Stimulated activated CD8-positive, alpha-beta memory T cell treated with anti-CD3 and anti-CD28 coated beads, Interleukin-4, amount 100 ng/mL, for 24 hours (primary cell): ENCODE measurements around the gene NF2.
"Not testable (repeated sequence)": the region's sequence is repeated elsewhere in the genome, so short reads cannot be mapped to it uniquely, and the experiment has no call there.

Experiments used
- DNase-seq: peaks from one replicate; pipeline ENCODE4 v3.0.0-alpha.2; 2020; ENCODE audit warnings: low read depth

NF2 gene

DNA sequence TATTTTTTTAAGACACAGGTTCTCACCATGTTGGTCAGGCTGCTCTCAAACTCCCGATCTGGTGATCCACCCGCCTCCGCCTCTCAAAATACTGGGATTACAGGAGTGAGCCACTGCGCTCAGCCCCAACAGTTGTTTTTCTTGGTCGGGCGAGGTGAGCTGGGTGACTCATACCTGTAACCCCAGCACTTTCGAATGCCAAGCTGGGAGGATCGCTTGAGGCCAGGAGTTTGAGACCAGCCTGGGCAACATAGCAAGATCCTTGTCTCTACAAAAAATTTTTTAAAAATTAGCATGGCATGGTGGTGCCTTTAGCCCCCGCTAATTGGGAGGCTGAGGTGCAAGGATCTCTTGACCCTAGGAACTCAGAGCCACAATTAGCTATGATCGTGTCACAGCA is 7.0 kb upstream of the NF2 start:
- DNase-seq, result no peak

DNA sequence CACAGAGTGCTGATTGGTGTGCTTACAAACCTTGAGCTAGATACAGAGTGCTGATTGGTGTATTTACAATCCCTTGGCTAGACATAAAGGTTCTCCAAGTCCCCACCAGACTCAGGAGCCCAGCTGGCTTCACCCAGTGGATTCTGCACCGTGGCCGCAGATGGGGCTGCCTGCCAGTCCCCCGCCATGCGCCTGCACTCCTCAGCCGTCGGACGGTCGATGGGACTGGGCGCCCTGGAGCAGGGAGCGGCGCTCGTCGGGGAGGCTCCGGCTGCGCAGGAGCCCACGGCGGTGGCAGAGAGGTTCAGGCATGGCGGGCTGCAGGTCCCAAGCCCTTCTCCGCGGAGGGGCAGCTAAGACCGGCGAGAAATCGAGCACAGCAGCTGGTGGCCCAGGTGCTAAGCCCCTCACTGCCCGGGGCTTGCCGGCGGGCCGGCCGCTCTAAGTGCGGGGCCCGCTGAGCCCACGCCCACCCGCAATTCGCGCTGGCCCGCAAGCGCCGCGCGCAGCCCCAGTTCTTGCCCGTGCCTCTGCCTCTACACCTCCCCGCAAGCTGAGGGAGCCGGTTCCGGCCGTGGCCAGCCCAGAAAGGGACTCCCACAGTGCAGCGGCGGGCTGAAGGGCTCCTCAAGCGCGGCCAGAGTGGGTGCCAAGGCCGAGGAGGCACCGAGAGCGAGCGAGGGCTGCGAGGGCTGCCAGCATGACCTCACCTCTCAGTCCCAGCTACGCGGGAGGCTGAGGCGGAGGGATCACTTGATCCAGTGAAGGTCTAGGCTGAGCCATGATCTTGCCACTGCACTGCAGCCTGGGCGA is 5.4 kb upstream of the NF2 start:
- DNase-seq, result not testable (repeated sequence)

DNA sequence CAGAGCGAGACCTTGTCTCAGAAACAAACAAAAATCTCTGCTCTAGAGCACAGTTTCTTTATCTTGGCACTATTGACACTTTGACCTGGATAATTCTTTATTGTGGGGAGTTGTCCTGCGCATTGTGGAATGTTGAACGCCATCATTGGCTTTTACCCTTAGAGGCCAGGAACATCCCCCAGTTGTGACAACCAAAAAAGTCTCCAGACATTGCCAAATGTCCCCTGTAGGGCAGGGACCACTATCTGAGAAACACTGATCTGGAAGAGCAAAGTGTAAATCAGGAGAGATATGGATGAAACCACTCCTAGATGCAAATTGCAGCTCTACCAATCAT is 4.8 kb upstream of the NF2 start:
- DNase-seq, result no peak

DNA sequence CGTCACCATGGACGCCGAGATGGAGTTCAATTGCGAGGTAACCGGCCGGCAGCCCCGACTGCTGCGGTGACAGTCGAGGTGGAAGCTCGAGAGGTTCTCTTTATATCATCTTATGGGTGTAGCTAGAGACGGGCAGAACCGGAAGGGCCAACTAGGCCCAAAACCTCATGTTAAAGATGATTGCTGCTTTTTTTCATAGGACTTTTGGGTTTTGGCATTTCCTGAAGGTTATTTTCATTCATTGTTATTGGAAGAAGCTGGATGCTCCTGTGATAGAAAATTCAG is 585 bp downstream of the NF2 start:
- DNase-seq, result no peak

DNA sequence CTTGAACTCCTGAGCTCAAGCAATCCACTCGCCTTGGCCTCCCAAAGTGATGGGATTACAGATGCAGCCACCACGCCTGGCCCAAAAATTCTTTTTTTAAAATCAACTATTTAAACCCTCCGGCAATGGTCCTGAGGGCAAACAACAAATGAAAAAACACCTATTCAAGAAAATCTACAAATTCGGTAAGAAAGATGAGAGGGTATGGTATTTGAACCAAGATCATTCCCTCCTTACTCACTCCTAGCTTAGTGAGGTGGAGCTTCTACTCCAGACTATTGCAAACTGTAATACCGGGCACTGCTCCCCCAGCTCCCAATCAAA is 2.1 kb downstream of the NF2 start:
- DNase-seq, result no peak

DNA sequence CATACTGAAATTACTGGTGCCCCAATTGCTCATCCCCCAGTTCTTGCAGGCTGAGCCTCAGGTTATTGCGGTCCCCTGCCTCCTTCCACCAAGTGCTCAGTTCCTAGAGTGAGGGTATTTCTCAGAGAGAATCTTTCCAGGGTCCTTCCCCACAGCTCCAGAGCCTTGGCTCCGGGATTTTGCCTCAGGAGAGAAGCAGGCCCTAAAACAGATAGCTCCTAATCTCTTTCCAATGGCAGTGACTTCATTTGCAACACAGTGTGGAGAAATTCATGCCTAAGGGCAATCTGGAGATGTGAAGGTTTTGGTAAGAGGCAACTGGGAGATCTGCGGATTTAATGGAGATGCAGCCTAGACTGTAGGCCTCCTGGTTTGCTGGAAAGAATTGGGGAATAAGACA is 2.9 kb downstream of the NF2 start:
- no peak for DNase-seq

DNA sequence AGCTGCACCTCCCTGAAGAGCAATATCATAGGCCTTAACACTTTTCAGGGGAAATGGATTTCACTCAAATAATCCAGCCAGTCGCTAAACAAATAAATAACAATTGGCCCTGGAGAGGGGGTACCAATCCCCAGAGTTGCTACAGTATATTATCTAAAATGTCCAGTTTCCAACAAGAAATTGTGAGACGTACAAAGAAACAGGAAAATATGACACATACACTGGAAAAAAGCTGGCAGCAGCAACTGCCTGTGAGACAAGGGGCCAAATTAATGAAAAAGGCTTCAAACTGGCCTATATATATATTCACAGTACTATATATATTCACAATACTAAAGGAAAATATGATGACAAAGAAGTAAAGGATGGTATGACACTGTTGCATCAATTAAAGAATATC is 4.0 kb downstream of the NF2 start:
- DNase-seq, result no peak

DNA sequence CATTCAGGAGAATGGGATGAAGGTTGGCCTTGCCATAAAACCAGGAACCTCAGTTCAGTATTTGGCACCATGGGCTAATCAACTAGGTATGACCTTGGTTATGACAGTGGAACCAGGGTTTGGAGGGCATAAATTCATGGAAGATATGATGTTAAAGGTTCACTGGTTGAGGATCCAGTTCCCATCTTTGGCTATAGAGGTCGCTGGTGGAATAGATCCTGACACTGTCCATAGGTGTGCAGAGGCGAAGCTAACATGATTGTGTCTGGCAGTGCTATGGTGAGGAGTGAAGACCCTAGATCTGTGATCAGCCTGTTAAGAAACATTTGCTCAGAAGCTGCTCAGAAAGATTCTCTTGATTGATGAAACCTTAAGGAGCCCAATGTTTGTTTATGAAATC is 5.7 kb downstream of the NF2 start:
- no peak for DNase-seq

DNA sequence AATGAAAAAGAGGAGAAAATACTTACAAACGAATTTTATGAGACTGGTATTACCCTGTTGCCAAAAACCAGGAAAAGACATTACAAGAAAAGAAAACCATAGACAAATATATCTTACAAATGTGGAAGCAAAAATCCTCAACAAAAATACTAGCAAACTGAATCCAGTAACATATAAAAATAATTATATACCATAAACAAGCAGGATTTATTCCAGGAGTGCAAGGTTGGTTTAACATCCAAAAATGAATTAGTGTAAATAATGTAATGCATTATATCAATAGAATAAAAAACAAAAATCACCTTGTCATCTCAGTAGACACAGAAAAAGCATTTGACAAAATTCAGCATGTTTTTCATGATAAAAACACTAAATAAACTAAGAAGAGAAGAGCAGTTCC is 7.3 kb downstream of the NF2 start:
- DNase-seq, result no peak

DNA sequence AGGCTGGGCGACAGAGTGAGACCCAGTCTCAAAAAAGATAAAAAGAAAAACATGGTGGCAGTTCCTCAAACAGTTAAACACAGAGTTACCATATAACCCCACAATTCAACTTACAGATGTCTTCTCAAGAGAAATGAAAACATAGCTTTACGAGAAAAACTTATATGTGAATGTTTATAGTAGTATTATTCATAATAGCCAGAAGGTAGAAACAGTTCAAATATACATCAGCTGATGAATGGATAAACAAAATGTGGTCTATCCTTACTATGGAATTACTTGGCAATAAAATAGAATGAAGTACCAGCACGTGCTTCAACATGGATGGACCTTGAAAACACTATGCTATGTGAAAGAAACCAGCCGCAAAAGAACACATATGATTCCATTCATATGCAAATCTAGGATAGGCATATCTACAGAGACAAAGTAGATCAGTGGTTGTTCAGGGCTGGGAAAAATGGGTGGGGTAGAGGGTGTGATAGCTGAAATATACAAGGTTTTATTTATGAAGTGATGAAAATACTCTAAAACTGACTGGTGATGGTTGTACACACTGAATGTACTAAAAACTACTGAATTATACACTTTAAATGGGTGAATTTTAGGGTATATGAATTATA is 12.4 kb downstream of the NF2 start:
- DNase-seq, result no peak

DNA sequence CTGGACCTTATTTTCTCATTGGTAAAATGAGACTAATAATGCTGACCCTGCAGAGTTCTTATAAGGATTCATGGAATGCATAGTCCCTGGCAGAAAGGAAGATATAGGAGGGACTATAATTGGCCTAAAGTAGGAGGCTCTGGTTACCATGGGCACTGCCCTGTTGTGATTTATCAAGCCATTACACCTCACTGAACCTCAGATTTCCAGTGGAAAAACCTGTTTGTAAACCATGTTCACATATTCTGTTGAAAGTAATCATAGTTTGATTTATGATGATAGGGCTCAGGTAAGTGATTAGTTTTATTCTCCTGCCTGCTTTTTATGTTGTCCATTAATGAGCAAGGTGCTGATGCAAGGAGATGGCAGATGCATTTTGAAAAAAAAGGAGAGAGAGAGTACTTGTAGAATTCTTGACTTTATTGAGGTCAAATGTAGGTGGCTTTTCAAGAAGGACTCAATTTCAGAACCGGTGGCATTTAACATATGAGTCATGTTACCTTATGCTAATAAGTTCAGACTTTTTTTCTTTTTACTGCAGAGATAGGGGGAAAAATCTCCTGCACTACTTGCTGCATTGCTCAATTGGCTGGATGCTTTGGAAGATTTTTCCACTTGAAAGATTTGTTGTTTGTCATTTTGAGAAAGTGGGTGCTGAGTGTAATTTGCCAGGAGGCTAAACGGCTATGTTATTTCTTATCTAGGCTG is 14.6 kb downstream of the NF2 start:
- no peak for DNase-seq

DNA sequence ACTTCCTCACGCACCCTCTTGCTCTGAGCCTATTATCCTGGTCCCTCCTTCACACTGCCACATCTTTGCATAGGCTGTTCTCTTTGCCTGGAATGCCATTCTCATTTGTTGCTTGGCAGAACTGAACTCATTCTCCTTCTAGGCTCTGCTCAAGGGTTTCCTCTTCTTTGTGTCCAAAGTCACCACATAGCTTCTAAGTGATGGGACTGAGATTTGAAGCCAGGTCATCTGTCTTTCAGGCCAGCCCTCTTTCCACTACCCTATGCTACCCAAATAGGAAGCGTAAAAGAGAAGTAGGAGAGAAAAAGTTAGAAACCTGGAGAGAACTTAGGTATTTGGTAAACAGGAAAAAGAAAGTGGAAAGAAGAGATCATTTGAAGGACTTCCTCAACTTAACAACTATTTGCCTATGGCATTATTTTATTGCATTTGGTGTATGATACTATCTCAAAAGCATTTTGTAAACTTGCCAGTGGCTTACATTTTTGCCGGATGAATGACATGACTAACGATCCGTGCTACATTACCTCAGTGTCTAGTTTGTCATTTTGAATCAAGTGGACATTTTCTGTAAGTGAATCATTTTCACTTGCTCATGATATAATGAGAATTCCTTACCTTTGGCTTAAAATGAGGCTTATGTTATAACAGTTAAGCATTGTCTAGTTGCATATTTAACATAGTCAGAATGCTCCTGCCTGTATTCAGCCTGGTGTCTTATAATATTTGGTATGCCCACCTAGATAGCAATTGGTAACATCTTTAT is 18.5 kb downstream of the NF2 start:
- DNase-seq, result no peak

DNA sequence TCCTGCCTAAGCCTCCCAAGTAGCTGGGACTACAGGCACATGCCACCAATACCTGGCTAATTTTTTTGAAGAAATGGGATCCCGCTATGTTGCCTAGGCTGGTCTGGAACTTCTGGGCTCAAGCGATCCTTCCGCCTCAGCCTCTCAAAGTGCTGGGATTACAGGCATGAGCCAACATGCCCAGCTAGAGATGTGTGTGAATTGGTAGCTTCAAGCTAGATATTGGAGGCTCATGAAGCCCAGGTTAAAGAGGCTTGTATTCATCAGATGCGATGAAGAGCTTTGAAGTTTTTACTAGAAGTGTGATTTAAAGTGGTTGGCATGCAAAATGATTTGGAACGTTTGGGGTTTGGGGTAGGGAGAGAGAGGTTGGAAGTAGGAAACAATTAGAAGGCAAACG is 19.6 kb downstream of the NF2 start:
- DNase-seq, result no peak

DNA sequence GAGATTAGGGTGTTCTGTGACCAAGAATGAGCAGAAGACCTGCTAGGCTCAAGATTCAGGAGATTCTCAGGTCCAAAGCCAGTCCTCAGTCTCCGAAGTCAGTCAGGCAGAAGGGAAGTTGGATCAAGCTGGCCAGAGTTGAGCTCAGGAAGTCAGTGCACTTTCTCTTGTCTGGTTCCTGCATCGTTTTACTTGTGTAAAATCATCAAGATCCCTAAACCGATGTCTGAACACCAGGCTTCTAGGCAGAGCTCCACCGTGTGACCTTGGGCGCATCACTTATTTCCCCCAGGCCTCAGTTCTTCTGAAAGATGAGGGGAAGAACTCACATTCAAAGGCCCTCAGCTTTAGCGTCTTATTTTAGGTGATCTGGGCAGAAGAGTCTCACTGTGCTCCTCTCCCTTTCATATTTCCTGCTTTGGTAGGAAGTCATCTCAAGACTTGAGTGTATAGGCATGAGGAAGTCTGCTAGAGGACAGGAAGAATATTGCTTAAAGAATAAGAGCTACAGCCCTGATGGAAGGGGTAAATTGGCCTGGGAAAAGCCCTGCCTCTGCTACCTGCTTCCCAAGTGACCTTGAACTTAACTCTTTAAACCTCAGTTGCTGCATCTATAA is 20.2 kb downstream of the NF2 start:
- DNase-seq, result no peak

DNA sequence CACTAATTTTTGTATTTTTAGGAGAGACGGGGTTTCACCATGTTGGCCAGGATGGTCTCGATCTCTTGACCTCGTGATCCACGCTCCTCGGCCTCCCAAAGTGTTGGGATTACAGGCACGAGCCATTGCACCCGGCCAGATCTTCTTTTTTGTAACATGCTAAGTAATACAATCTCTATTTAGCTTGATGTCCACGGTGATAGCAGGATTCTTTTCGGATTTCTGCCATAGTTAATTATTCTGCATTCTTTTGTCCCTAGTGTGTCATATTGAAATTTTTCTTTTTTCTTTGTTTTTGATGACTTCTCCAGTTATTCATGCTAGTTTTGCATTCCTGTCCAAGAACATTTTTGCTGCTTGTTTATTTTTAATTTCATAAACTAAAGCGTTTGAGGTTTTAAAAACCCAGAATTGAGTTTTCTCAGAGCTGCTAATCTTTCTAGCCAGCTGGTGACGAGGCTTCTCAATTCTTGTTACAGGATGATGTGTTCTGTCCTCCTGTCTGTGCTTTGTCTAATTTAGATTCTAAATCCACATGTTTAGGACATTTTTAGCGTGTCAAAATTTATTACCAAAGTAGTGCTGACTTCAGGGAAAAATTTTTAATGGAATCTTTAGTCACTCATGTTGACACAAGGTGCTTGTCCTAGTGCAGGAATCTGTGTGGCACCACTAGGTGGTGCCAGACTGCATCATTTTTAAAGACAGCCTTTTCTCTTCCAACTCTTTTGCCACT is 21.8 kb downstream of the NF2 start:
- no peak for DNase-seq

DNA sequence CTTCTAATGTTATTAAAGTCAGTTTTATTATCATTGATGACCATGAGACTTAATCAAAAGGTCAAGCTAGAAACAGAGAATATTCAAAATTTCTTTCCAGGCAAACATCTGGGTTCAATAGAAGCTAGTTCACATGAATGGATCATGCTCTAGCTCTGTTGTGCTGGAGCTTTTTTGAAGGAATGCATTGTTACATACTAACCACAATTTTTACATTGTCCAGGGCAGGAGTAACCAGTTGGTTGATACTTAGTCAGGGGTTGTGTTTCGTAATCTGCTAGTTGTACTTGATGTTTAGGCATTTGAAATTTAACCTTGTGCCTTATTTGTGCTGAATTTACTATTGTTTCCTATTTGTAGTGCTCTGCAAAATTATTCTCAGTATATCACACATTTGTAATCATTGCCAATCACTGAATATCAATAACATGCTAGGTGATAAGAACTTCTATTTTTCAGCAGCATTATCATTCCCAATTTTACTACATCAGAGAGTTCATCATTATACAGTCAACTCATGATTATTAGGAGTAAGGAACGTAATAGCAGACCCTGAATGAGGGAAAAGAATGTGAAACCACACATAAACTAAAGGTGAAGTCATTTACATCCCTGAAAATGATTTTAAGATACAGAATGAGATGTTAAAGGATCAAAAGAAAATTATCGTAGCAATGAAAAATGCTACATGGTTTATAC is 23.2 kb downstream of the NF2 start:
- DNase-seq, result no peak

DNA sequence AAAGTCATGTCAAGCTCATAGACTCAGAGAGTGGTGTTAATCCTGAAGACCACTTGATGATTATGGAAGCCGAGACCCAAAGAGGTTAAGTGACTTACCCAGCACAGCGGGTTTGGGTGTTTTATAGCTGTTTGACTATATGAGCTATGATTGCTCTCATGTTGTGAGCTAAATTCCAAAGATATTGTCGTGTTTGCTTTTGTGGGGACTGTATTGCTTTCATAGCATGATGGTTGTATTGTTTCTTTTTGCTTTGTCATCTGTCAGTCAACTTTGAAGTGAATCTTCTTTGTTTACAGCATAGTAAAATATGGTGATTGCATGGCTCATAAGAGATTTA is 23.7 kb downstream of the NF2 start:
- no peak for DNase-seq

DNA sequence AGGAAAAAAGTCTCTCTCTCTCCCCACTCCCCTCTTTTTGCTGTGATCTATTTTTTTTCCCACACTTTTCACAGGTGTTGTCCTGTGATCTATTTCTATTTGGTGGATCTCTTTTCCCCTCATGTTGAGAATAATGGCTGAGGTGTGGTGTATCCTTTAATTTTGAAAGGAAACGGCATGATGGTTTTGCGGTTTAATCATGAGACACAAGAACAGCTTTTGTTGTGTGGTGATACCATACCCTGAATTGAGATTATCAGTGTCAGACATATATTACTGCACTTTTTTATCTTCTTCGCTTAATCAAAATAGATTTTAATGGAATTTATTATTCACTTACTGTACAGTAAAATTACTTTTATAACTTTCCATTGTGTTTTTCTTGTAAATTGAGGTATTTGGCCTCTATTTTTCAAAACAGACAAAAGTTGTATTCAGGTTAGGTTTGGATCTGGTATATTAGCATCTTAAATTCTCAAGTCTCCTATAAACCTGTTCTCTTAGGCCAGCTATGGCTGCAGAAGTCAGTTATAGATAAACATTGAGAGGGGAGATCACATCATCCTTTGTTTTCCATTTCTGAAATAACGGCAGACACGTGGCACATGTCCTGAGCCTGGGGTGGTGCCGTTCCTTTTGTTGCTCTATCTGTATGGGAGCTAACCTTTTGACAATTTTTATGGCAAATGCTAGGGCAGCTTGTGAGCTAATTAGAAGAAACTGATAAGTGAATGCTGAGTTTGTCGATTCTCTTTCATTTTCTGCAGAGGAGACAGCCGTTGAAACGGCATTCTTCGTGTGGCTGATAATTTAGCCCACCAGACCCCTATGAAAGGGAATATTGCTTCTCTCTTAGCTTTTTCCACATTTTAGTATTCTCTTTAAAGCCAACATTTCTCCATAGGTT is 25.8 kb downstream of the NF2 start:
- no peak for DNase-seq

DNA sequence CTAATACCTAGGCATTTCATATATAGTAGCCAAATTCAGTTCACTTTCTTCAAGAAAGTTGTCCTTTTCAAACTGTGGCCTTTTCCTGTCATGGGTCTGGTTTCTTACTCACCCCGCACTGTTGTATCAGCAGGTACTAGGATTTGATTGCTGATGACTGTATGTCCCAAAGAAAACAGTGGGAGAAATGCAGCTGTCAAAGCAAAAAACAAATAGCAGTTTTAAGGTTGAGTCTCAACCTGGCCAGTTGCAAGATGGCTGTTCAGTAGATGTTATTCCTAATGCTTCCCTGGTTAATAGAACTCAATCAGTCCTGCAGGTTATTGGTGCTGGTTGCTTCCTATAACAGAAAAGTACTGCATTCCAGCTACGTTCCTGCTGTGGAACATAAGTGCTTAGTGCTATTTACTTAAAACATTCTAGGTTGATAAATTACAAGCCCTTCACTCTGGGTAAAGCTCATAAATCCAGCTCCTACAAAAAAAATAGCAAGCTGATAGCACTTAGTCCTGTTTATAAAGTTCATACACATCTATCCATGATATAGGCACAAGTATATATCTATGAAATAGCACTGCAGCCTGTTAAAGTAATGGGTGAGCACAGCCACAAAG is 26.6 kb downstream of the NF2 start:
- no peak for DNase-seq

DNA sequence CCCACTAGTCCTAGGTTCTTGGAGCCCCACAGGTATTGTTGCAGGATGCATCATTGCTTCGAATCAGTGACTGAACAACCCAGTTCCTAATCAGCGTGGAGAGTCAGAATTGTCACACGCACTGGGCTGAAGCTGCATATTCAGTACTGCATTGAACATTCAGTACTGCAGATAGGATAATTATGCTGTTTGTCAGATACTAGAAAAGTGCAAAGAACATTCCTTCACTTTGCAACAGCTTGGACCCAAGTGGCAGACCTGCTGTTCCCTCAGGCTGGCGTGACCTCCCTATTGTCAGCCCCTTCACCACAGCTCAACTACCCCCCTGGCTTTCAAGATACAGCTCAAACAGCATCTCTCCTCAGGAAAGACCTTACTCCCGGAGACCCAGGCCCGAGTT is 27.6 kb downstream of the NF2 start:
- no peak for DNase-seq
